IPS DF 6.9 (cell line): ENCODE measurements around the gene DSE.

Experiments
- DNase-seq: peaks from one replicate; pipeline ENCODE4 v3.0.0-alpha.2; 2013; ENCODE audit warnings: low read depth, low spot score
- H3K27ac ChIP-seq: one replicate; pipeline ENCODE4 v1.5.1; 2013; ENCODE audit warnings: low read length, control low read depth
- H3K27me3 ChIP-seq: 2 replicates; pipeline ENCODE4 v1.6.1; 2013; ENCODE audit warnings: mild to moderate bottlenecking, low read length; ENCODE audit not compliant: control insufficient read depth, insufficient read depth
- H3K36me3 ChIP-seq: 2 replicates; pipeline ENCODE4 v1.6.1; 2013; ENCODE audit warnings: low read length; ENCODE audit not compliant: control insufficient read depth, insufficient read depth
- H3K4me1 ChIP-seq: 2 replicates; pipeline ENCODE4 v1.6.1; 2013; ENCODE audit warnings: low read length; ENCODE audit not compliant: control insufficient read depth, insufficient read depth
- H3K4me3 ChIP-seq: 2 replicates; pipeline ENCODE4 v1.5.1; 2013; ENCODE audit warnings: mild to moderate bottlenecking, low read length
- H3K9me3 ChIP-seq: 2 replicates; pipeline ENCODE4 v1.6.1; 2013; ENCODE audit warnings: low read length, inconsistent platforms; ENCODE audit not compliant: control insufficient read depth, insufficient read depth
- WGBS: extraction: QIAGEN DNeasy Blood & Tissue Kit; methylation state at CpG from one replicate; pipeline ENCODE4 v1.1.7; 2013; ENCODE audit warnings: mixed read lengths, missing lambda C conversion rate; ENCODE audit not compliant: insufficient read length, insufficient coverage; 5-methylcytosine and 5-hydroxymethylcytosine counted together

The DSE gene

GRCh38 chr6:116371918-116372209, 1.1 kb downstream of the DSE start:
- H3K4me1 ChIP-seq = peaks cover 2% of the 10 kb centered on the region; the same call in 1 of the 2 replicates
- no peak for DNase-seq
- no peaks in the 10 kb centered on the region for H3K27me3 ChIP-seq
- H3K36me3 ChIP-seq = no peaks in the 10 kb centered on the region; the same call in 1 of the 2 replicates
- no peaks in the 10 kb centered on the region for H3K9me3 ChIP-seq
- H3K27ac ChIP-seq = no peak overlapping the region
- WGBS = no CpG with 5 or more reads among the region's 8 CpGs
- peak overlapping the region; percentile 85; the same call in 1 of the 2 replicates for H3K4me3 ChIP-seq

GRCh38 chr6:116373300-116373699, 2.6 kb downstream of the DSE start:
- no peaks in the 10 kb centered on the region; the same call in 1 of the 2 replicates for H3K36me3 ChIP-seq
- no peaks in the 10 kb centered on the region for H3K27me3 ChIP-seq
- no peak overlapping the region for H3K4me3 ChIP-seq
- DNase-seq = no peak
- no CpG with 5 or more reads among the region's 6 CpGs for WGBS
- H3K4me1 ChIP-seq = peaks cover 2% of the 10 kb centered on the region; the same call in 1 of the 2 replicates
- no peak overlapping the region for H3K27ac ChIP-seq
- H3K9me3 ChIP-seq = no peaks in the 10 kb centered on the region

GRCh38 chr6:116373940-116374339, 3.2 kb downstream of the DSE start:
- H3K36me3 ChIP-seq = no peaks in the 10 kb centered on the region; the same call in 1 of the 2 replicates
- H3K4me1 ChIP-seq = peaks cover 2% of the 10 kb centered on the region; the same call in 1 of the 2 replicates
- no peak overlapping the region for H3K4me3 ChIP-seq
- no peak overlapping the region for H3K27ac ChIP-seq
- H3K27me3 ChIP-seq = no peaks in the 10 kb centered on the region
- DNase-seq = no peak
- H3K9me3 ChIP-seq = no peaks in the 10 kb centered on the region
- WGBS = no CpG with 5 or more reads among the region's 1 CpG

- no CpG with 5 or more reads among the region's 5 CpGs for WGBS
- Histone ChIP-seq H3K27ac (no peak overlapping the region), H3K27me3 (no peaks in the 10 kb centered on the region)
Measured at GRCh38 chr6:116374586-116374985, 3.8 kb downstream of the DSE start.

GRCh38 chr6:116375262-116375661, 4.5 kb downstream of the DSE start:
- H3K36me3 ChIP-seq = no peaks in the 10 kb centered on the region; the same call in 1 of the 2 replicates
- no peak for DNase-seq
- H3K27me3 ChIP-seq = no peaks in the 10 kb centered on the region
- WGBS = no CpG with 5 or more reads among the region's 2 CpGs
- H3K4me1 ChIP-seq = no peaks in the 10 kb centered on the region
- no peaks in the 10 kb centered on the region for H3K9me3 ChIP-seq
- H3K27ac ChIP-seq = no peak overlapping the region
- H3K4me3 ChIP-seq = no peak overlapping the region

More at GRCh38 chr6:116374586-116374985, 3.8 kb downstream of the DSE start:
- Histone ChIP-seq H3K9me3 (no peaks in the 10 kb centered on the region), H3K4me3 (no peak overlapping the region), H3K4me1 (peaks cover 2% of the 10 kb centered on the region; the same call in 1 of the 2 replicates), H3K36me3 (no peaks in the 10 kb centered on the region; the same call in 1 of the 2 replicates)
- no peak for DNase-seq

GRCh38 chr6:116376149-116376548, 5.4 kb downstream of the DSE start:
- 100% methylated on average over 1 of the region's 4 CpGs for WGBS
- DNase-seq = no peak
- Histone ChIP-seq H3K36me3 (no peaks in the 10 kb centered on the region; the same call in 1 of the 2 replicates), H3K27ac (no peak overlapping the region), H3K27me3 (no peaks in the 10 kb centered on the region), H3K4me1 (no peaks in the 10 kb centered on the region), H3K9me3 (no peaks in the 10 kb centered on the region), H3K4me3 (no peak overlapping the region)

GRCh38 chr6:116379764-116380163, 9.0 kb downstream of the DSE start:
- no peaks in the 10 kb centered on the region for H3K36me3 ChIP-seq
- H3K27ac ChIP-seq = no peak overlapping the region
- no peak for DNase-seq
- no peaks in the 10 kb centered on the region for H3K4me1 ChIP-seq
- H3K9me3 ChIP-seq = no peaks in the 10 kb centered on the region
- no peaks in the 10 kb centered on the region for H3K27me3 ChIP-seq
- H3K4me3 ChIP-seq = no peak overlapping the region

- Histone ChIP-seq H3K4me3 (no peak overlapping the region), H3K4me1 (peaks cover 4% of the 10 kb centered on the region), H3K9me3 (no peaks in the 10 kb centered on the region), H3K36me3 (no peaks in the 10 kb centered on the region), H3K27ac (no peak overlapping the region), H3K27me3 (no peaks in the 10 kb centered on the region)
- no peak for DNase-seq
- WGBS = no CpG with 5 or more reads among the region's 1 CpG
Measured at GRCh38 chr6:116380346-116380745, 9.6 kb downstream of the DSE start.

- peaks cover 5% of the 10 kb centered on the region for H3K4me1 ChIP-seq
- H3K36me3 ChIP-seq = no peaks in the 10 kb centered on the region
- WGBS = 100% methylated on average over 1 of the region's 3 CpGs
- no peak for DNase-seq
- no peaks in the 10 kb centered on the region for H3K9me3 ChIP-seq
- H3K4me3 ChIP-seq = no peak overlapping the region
- H3K27me3 ChIP-seq = no peaks in the 10 kb centered on the region
- H3K27ac ChIP-seq = no peak overlapping the region
Measured at GRCh38 chr6:116381000-116381399, 10.3 kb downstream of the DSE start.

GRCh38 chr6:116382587-116382986, 11.8 kb downstream of the DSE start:
- no CpG with 5 or more reads among the region's 1 CpG for WGBS
- Histone ChIP-seq H3K27me3 (no peaks in the 10 kb centered on the region), H3K4me3 (no peak overlapping the region), H3K4me1 (peaks cover 5% of the 10 kb centered on the region), H3K36me3 (no peaks in the 10 kb centered on the region), H3K9me3 (no peaks in the 10 kb centered on the region), H3K27ac (no peak overlapping the region)
- no peak for DNase-seq

- no CpG with 5 or more reads among the region's 3 CpGs for WGBS
- H3K27ac ChIP-seq = no peak overlapping the region
Measured at GRCh38 chr6:116384727-116385458, 14.1 kb downstream of the DSE start.

More at GRCh38 chr6:116384727-116385458, 14.1 kb downstream of the DSE start:
- Histone ChIP-seq H3K4me3 (no peak overlapping the region), H3K4me1 (peaks cover 5% of the 10 kb centered on the region), H3K9me3 (no peaks in the 10 kb centered on the region), H3K36me3 (no peaks in the 10 kb centered on the region), H3K27me3 (no peaks in the 10 kb centered on the region)
- DNase-seq = no peak
